HCT116 (cell line): ENCODE results near the gene GRK1. TPM values are rescaled to one million over a fixed set of nuclear protein-coding genes. Genes with fewer than 3 reads are reported as not detected.

Source experiments
- ATAC-seq: fragments of 200-7000 bp; cut with Tn5 transposase; 2 replicates; pipeline ENCODE4 v1.9.1; 2020; ENCODE audit warnings: mild to moderate bottlenecking, moderate library complexity
- BruUV-seq: library from RNA; stranded (reverse); fragments of 400-500 nt; replicated peaks from 2 replicates; lab custom pipeline; 2021; lab: Mats Ljungman, UMichigan
- CTCF ChIA-PET: fragments of 300-600 bp; sonication (Branson Sonifier 250); formaldehyde crosslinking; loops from one replicate; lab custom pipeline; 2021; ENCODE audit warnings: antibody characterized with exemption; lab: Charles Lee
- POLR2A ChIA-PET: fragments of 300-600, 350-600 bp; sonication (Branson Sonifier 250); formaldehyde crosslinking; loops from one replicate; lab custom pipeline; 2021; ENCODE audit warnings: antibody characterized with exemption; lab: Charles Lee
- RAD21 ChIA-PET, 2 experiments: fragments of 300-600 bp; sonication (Branson Sonifier 250); formaldehyde crosslinking; loops; one replicate each; lab custom pipeline; 2023; ENCODE audit warnings: low total read pairs in 2 of 2; ENCODE audit not compliant: uncharacterized antibody in 2 of 2, unreplicated experiment in 2 of 2, low non-redundant PET in 1 of 2; lab: Charles Lee
- DNase-seq: peaks from one replicate; pipeline ENCODE4 v3.0.0-alpha.2; 2010; ENCODE audit warnings: low read depth, low spot score
- H2AFZ ChIP-seq: fragments of 200-600 bp; shearing (Covaris generic), sonication (generic); 2 replicates; pipeline ENCODE4 v1.6.1; 2017; ENCODE audit warnings: low read depth, mixed run types, mixed read lengths, antibody characterized with exemption, low read length; ENCODE audit not compliant: poor library complexity, severe bottlenecking
- H3K27ac ChIP-seq: 2 replicates; pipeline ENCODE4 v1.5.1; 2012; ENCODE audit warnings: low read depth, low read length
- H3K27me3 ChIP-seq: fragments of 200-600 bp; sonication (generic); 2 replicates; pipeline ENCODE4 v1.6.1; 2016; ENCODE audit warnings: mixed run types, low read length, mixed read lengths; ENCODE audit not compliant: insufficient read depth
- H3K36me3 ChIP-seq, 2 experiments: fragments of 200-500 bp in 1 of 2; fragments of 200-600 bp in 1 of 2; sonication (Bioruptor generic) in 1 of 2; sonication (generic) in 1 of 2; 2 replicates each; pipeline versions ENCODE4 v1.5.1 to v1.6.1; 2014 to 2016; ENCODE audit warnings: low read length in 2 of 2, inconsistent platforms in 1 of 2, mixed read lengths in 1 of 2, mixed run types in 1 of 2; ENCODE audit not compliant: insufficient read depth in 2 of 2, control insufficient read depth in 1 of 2
- H3K4me1 ChIP-seq, 2 experiments: fragments of 200-600 bp in 1 of 2; sonication (generic) in 1 of 2; 2 replicates each; pipeline versions ENCODE4 v1.5.1 to v1.6.1; 2012 to 2017; ENCODE audit warnings: low read length in 2 of 2, inconsistent platforms in 1 of 2, mild to moderate bottlenecking in 1 of 2, mixed read lengths in 1 of 2, mixed run types in 1 of 2, moderate library complexity in 1 of 2; ENCODE audit not compliant: insufficient read depth in 2 of 2, control insufficient read depth in 1 of 2
- H3K4me2 ChIP-seq: fragments of 200-600 bp; sonication (generic); 2 replicates; pipeline ENCODE4 v1.6.1; 2017; ENCODE audit warnings: mixed run types, low read length, mixed read lengths
- H3K4me3 ChIP-seq, 2 experiments: fragments of 200-600 bp in 1 of 2; sonication (generic) in 1 of 2; replicated peaks in 1 of 2; 2 replicates each; pipeline ENCODE4 v1.5.1; 2011 to 2016; ENCODE audit warnings: low read length in 2 of 2, control low read depth in 1 of 2, low read depth in 1 of 2, mild to moderate bottlenecking in 1 of 2, mixed read lengths in 1 of 2, mixed run types in 1 of 2
- H3K79me2 ChIP-seq: fragments of 200-600 bp; sonication (generic); 2 replicates; pipeline ENCODE4 v1.6.1; 2017; ENCODE audit warnings: mild to moderate bottlenecking, mixed run types, low read length, moderate library complexity, mixed read lengths; ENCODE audit not compliant: insufficient read depth
- H3K9ac ChIP-seq: fragments of 200-600 bp; sonication (generic); 2 replicates; pipeline ENCODE4 v1.6.1; 2016; ENCODE audit warnings: low read length, mixed read lengths
- H3K9me2 ChIP-seq: fragments of 200-600 bp; sonication (generic), shearing (Covaris generic); 2 replicates; pipeline ENCODE4 v1.6.1; 2017; ENCODE audit warnings: mixed run types, mild to moderate bottlenecking, moderate library complexity; ENCODE audit not compliant: insufficient read depth
- H3K9me3 ChIP-seq, 2 experiments: fragments of 200-500 bp in 1 of 2; fragments of 200-600 bp in 1 of 2; sonication (Bioruptor generic) in 1 of 2; sonication (generic) in 1 of 2; 2 replicates each; pipeline ENCODE4 v1.6.1; 2014 to 2017; ENCODE audit warnings: low read length in 2 of 2, mixed read lengths in 2 of 2, inconsistent platforms in 1 of 2, low read depth in 1 of 2, mild to moderate bottlenecking in 1 of 2, mixed run types in 1 of 2, moderate library complexity in 1 of 2; ENCODE audit not compliant: control insufficient read depth in 1 of 2, insufficient read depth in 1 of 2
- H4K20me1 ChIP-seq: fragments of 200-600 bp; sonication (generic), shearing (Covaris generic); 2 replicates; pipeline ENCODE4 v1.6.1; 2017; ENCODE audit warnings: mixed run types, mild to moderate bottlenecking, moderate library complexity; ENCODE audit not compliant: insufficient read depth
- ATF3 ChIP-seq: IDR thresholded peaks from 2 replicates; pipeline ENCODE4 v1.6.1; 2012
- CTCF ChIP-seq, 3 experiments: fragments of 200-600 bp in 1 of 3; sonication (generic) in 1 of 3; IDR thresholded peaks in 2 of 3; conservative IDR thresholded peaks in 1 of 3; 2 replicates each; pipeline ENCODE4 v1.5.1; 2012 to 2017; ENCODE audit warnings: low read depth in 2 of 3, low read length in 2 of 3, antibody characterized with exemption in 1 of 3, borderline replicate concordance in 1 of 3, control low read depth in 1 of 3, mild to moderate bottlenecking in 1 of 3, mixed read lengths in 1 of 3, mixed run types in 1 of 3, moderate library complexity in 1 of 3; ENCODE audit not compliant: insufficient read depth in 1 of 3
- ELF1 ChIP-seq: IDR thresholded peaks from 2 replicates; pipeline ENCODE4 v1.6.1; 2012; ENCODE audit warnings: low read depth, borderline replicate concordance
- EZH2phosphoT487 ChIP-seq: fragments of 200-600 bp; IDR thresholded peaks from 2 replicates; pipeline ENCODE4 v1.6.1; 2018; ENCODE audit warnings: antibody characterized with exemption, borderline replicate concordance
- FOSL1 ChIP-seq: IDR thresholded peaks from 2 replicates; pipeline ENCODE4 v1.6.1; 2012; ENCODE audit warnings: low read depth
- POLR2A ChIP-seq: IDR thresholded peaks from 2 replicates; pipeline ENCODE4 v1.7.0; 2011; ENCODE audit warnings: borderline replicate concordance; ENCODE audit not compliant: insufficient read depth, insufficient read length; ENCODE audit errors: extremely low read depth
- REST ChIP-seq: IDR thresholded peaks from 2 replicates; pipeline ENCODE4 v1.6.1; 2012; ENCODE audit warnings: low read depth
- SP1 ChIP-seq: IDR thresholded peaks from 2 replicates; pipeline ENCODE4 v1.6.1; 2012; ENCODE audit warnings: low read depth
- SRF ChIP-seq: IDR thresholded peaks from 2 replicates; pipeline ENCODE4 v1.6.1; 2012; ENCODE audit warnings: low read depth
- TCF7L2 ChIP-seq: IDR thresholded peaks from 2 replicates; pipeline ENCODE4 v1.7.0; 2011; ENCODE audit warnings: borderline replicate concordance, inconsistent platforms; ENCODE audit not compliant: insufficient read depth, insufficient read length; ENCODE audit errors: extremely low read depth
- intact Hi-C: fragments of 100-400 bp; cut with micrococcal nuclease; formaldehyde crosslinking; loops from 2 replicates; pipeline ENCODE4 v1.10.0; 2022
- total RNA-seq: library from RNA; stranded (reverse); gene quantifications from one replicate; pipeline ENCODE4 v1.2.1, GENCODE V29; 2021; ENCODE audit not compliant: unreplicated experiment

The GRK1 gene
- total RNA-seq, 1 experiment from 2014 or later, result not detected

- TF ChIP-seq FOSL1 (no peak), ELF1 (no peak), TCF7L2 (no peak), POLR2A (no peak), SRF (no peak)
- no peak overlapping the region for H3K9ac ChIP-seq
- no peaks in the 10 kb centered on the region for H4K20me1 ChIP-seq
- ChIA-PET CTCF (no interaction called here), POLR2A (no interaction called here), RAD21 (no interaction called here)
- H2AFZ ChIP-seq, result no peak overlapping the region
- peaks cover 9 to 11% of the 10 kb centered on the region in 2 experiments for H3K4me1 ChIP-seq
- H3K79me2 ChIP-seq, result no peaks in the 10 kb centered on the region
- H3K4me2 ChIP-seq, result no peak overlapping the region
- H3K4me3 ChIP-seq, result no peak overlapping the region
- no peaks in the 10 kb centered on the region for H3K27me3 ChIP-seq
- H3K9me3 ChIP-seq, result peaks cover 0 to 8% of the 10 kb centered on the region in 2 experiments; a peak in 1 of 4 replicates
- no peaks in the 10 kb centered on the region for H3K36me3 ChIP-seq
- no peak overlapping the region for H3K27ac ChIP-seq
- no peaks in the 10 kb centered on the region for H3K9me2 ChIP-seq
- no TSS peak for BruUV-seq
- no peak for DNase-seq
- no peak for ATAC-seq
- intact Hi-C loops, result no loop called here
Measured at GRCh38 chr13:113746671-113747070, 79.7 kb downstream of the GRK1 start.

- no peak overlapping the region for H3K27ac ChIP-seq
- H3K9me3 ChIP-seq, result peaks cover 0 to 8% of the 10 kb centered on the region in 2 experiments; a peak in 1 of 4 replicates
- no peaks in the 10 kb centered on the region for H3K27me3 ChIP-seq
- ChIA-PET POLR2A (no interaction called here), RAD21 (no interaction called here), CTCF (no interaction called here)
- H3K79me2 ChIP-seq, result no peaks in the 10 kb centered on the region
- no peaks in the 10 kb centered on the region for H3K9me2 ChIP-seq
- intact Hi-C loops, result no loop called here
- TF ChIP-seq SP1, result no peak
- TF ChIP-seq TCF7L2, result no peak
- no peak for TF ChIP-seq REST
- TF ChIP-seq EZH2phosphoT487, result no peak
- no peak for TF ChIP-seq ATF3
- no peak for TF ChIP-seq CTCF (IDR thresholded peaks at IDR 0.05 in 2 of 3, conservative IDR thresholded peaks at IDR 0.05 in 1 of 3; ENCODE audit: borderline replicate concordance in 1 of 3, insufficient read depth in 1 of 3, low read depth in 2 of 3, low read length in 2 of 3)
- no peak overlapping the region for H2AFZ ChIP-seq
- peaks cover 3 to 4% of the 10 kb centered on the region in 2 experiments for H3K4me1 ChIP-seq
- H3K4me3 ChIP-seq, result no peak overlapping the region
- no peak overlapping the region for H3K4me2 ChIP-seq
- ATAC-seq (no peak), DNase-seq (no peak)
- no peaks in the 10 kb centered on the region for H4K20me1 ChIP-seq
- H3K9ac ChIP-seq, result no peak overlapping the region
- no TSS peak for BruUV-seq
- no peaks in the 10 kb centered on the region for H3K36me3 ChIP-seq
Measured at GRCh38 chr13:113747291-113747833, 80.3 kb downstream of the GRK1 start.
